ENCODE data around the gene ELMOD1.

The ELMOD1 gene

GRCh38 chr11:107619926-107620325 lies 29.0 kb downstream of the ELMOD1 start:
- H3K27me3 ChIP-seq (ENCODE audit: control insufficient read depth, insufficient read depth, low read length): no peaks in the 10 kb centered on the region
- H3K4me3 ChIP-seq (ENCODE audit: low read length): no peak overlapping the region
- no peaks in the 10 kb centered on the region for H3K9me3 ChIP-seq (ENCODE audit: control insufficient read depth, low read length)
- H3K36me3 ChIP-seq (ENCODE audit: control insufficient read depth, insufficient read depth, low read length): no peaks in the 10 kb centered on the region
- H3K4me1 ChIP-seq (ENCODE audit: control insufficient read depth, insufficient read depth, low read length): no peaks in the 10 kb centered on the region
- H3K9ac ChIP-seq (ENCODE audit: low read length): no peak overlapping the region

GRCh38 chr11:107621081-107621480 lies 30.1 kb downstream of the ELMOD1 start:
- Histone ChIP-seq H3K9me3 (ENCODE audit: control insufficient read depth, low read length) (no peaks in the 10 kb centered on the region), H3K27me3 (ENCODE audit: control insufficient read depth, insufficient read depth, low read length) (no peaks in the 10 kb centered on the region), H3K4me3 (ENCODE audit: low read length) (no peak overlapping the region), H3K4me1 (ENCODE audit: control insufficient read depth, insufficient read depth, low read length) (no peaks in the 10 kb centered on the region), H3K36me3 (ENCODE audit: control insufficient read depth, insufficient read depth, low read length) (no peaks in the 10 kb centered on the region), H3K9ac (ENCODE audit: low read length) (no peak overlapping the region)

GRCh38 chr11:107623183-107623582 lies 32.2 kb downstream of the ELMOD1 start:
- Histone ChIP-seq H3K36me3 (ENCODE audit: control insufficient read depth, insufficient read depth, low read length) (no peaks in the 10 kb centered on the region), H3K4me3 (ENCODE audit: low read length) (no peak overlapping the region), H3K9ac (ENCODE audit: low read length) (no peak overlapping the region), H3K27me3 (ENCODE audit: control insufficient read depth, insufficient read depth, low read length) (no peaks in the 10 kb centered on the region), H3K4me1 (ENCODE audit: control insufficient read depth, insufficient read depth, low read length) (no peaks in the 10 kb centered on the region), H3K9me3 (ENCODE audit: control insufficient read depth, low read length) (no peaks in the 10 kb centered on the region)

GRCh38 chr11:107624983-107625684 lies 34.2 kb downstream of the ELMOD1 start:
- Histone ChIP-seq H3K36me3 (ENCODE audit: control insufficient read depth, insufficient read depth, low read length) (no peaks in the 10 kb centered on the region), H3K4me3 (ENCODE audit: low read length) (no peak overlapping the region), H3K27me3 (ENCODE audit: control insufficient read depth, insufficient read depth, low read length) (no peaks in the 10 kb centered on the region), H3K9me3 (ENCODE audit: control insufficient read depth, low read length) (no peaks in the 10 kb centered on the region), H3K4me1 (ENCODE audit: control insufficient read depth, insufficient read depth, low read length) (no peaks in the 10 kb centered on the region), H3K9ac (ENCODE audit: low read length) (no peak overlapping the region)

- Histone ChIP-seq H3K4me3 (ENCODE audit: low read length) (no peak overlapping the region), H3K4me1 (ENCODE audit: control insufficient read depth, insufficient read depth, low read length) (no peaks in the 10 kb centered on the region), H3K9me3 (ENCODE audit: control insufficient read depth, low read length) (no peaks in the 10 kb centered on the region), H3K9ac (ENCODE audit: low read length) (no peak overlapping the region), H3K27me3 (ENCODE audit: control insufficient read depth, insufficient read depth, low read length) (peaks cover 2% of the 10 kb centered on the region), H3K36me3 (ENCODE audit: control insufficient read depth, insufficient read depth, low read length) (no peaks in the 10 kb centered on the region)
Observed at GRCh38 chr11:107625685-107625989, 34.7 kb downstream of the ELMOD1 start.

- Histone ChIP-seq H3K27me3 (ENCODE audit: control insufficient read depth, insufficient read depth, low read length) (peaks cover 2% of the 10 kb centered on the region), H3K36me3 (ENCODE audit: control insufficient read depth, insufficient read depth, low read length) (no peaks in the 10 kb centered on the region), H3K9ac (ENCODE audit: low read length) (no peak overlapping the region), H3K4me1 (ENCODE audit: control insufficient read depth, insufficient read depth, low read length) (no peaks in the 10 kb centered on the region), H3K9me3 (ENCODE audit: control insufficient read depth, low read length) (no peaks in the 10 kb centered on the region), H3K4me3 (ENCODE audit: low read length) (no peak overlapping the region)
Observed at GRCh38 chr11:107631043-107631442, 40.1 kb downstream of the ELMOD1 start.

GRCh38 chr11:107631931-107632330 lies 41.0 kb downstream of the ELMOD1 start:
- Histone ChIP-seq H3K9ac (ENCODE audit: low read length) (no peak overlapping the region), H3K9me3 (ENCODE audit: control insufficient read depth, low read length) (no peaks in the 10 kb centered on the region), H3K36me3 (ENCODE audit: control insufficient read depth, insufficient read depth, low read length) (no peaks in the 10 kb centered on the region), H3K4me3 (ENCODE audit: low read length) (no peak overlapping the region), H3K27me3 (ENCODE audit: control insufficient read depth, insufficient read depth, low read length) (peaks cover 2% of the 10 kb centered on the region), H3K4me1 (ENCODE audit: control insufficient read depth, insufficient read depth, low read length) (no peaks in the 10 kb centered on the region)

GRCh38 chr11:107646783-107647182 lies 55.8 kb downstream of the ELMOD1 start:
- Histone ChIP-seq H3K4me1 (ENCODE audit: control insufficient read depth, insufficient read depth, low read length) (no peaks in the 10 kb centered on the region), H3K36me3 (ENCODE audit: control insufficient read depth, insufficient read depth, low read length) (no peaks in the 10 kb centered on the region), H3K9ac (ENCODE audit: low read length) (no peak overlapping the region), H3K27me3 (ENCODE audit: control insufficient read depth, insufficient read depth, low read length) (no peaks in the 10 kb centered on the region), H3K9me3 (ENCODE audit: control insufficient read depth, low read length) (no peaks in the 10 kb centered on the region), H3K4me3 (ENCODE audit: low read length) (no peak overlapping the region)

- Histone ChIP-seq H3K36me3 (ENCODE audit: control insufficient read depth, insufficient read depth, low read length) (no peaks in the 10 kb centered on the region), H3K4me1 (ENCODE audit: control insufficient read depth, insufficient read depth, low read length) (no peaks in the 10 kb centered on the region), H3K27me3 (ENCODE audit: control insufficient read depth, insufficient read depth, low read length) (no peaks in the 10 kb centered on the region), H3K9ac (ENCODE audit: low read length) (no peak overlapping the region), H3K4me3 (ENCODE audit: low read length) (no peak overlapping the region), H3K9me3 (ENCODE audit: control insufficient read depth, low read length) (no peaks in the 10 kb centered on the region)
Observed at GRCh38 chr11:107648242-107648641, 57.3 kb downstream of the ELMOD1 start.

- H3K27me3 ChIP-seq (ENCODE audit: control insufficient read depth, insufficient read depth, low read length): no peaks in the 10 kb centered on the region
- no peak overlapping the region for H3K4me3 ChIP-seq (ENCODE audit: low read length)
- H3K9ac ChIP-seq (ENCODE audit: low read length): no peak overlapping the region
- H3K4me1 ChIP-seq (ENCODE audit: control insufficient read depth, insufficient read depth, low read length): no peaks in the 10 kb centered on the region
- H3K9me3 ChIP-seq (ENCODE audit: control insufficient read depth, low read length): no peaks in the 10 kb centered on the region
- no peaks in the 10 kb centered on the region for H3K36me3 ChIP-seq (ENCODE audit: control insufficient read depth, insufficient read depth, low read length)
Observed at GRCh38 chr11:107651672-107652071, 60.7 kb downstream of the ELMOD1 start.

GRCh38 chr11:107653076-107653475 lies 62.1 kb downstream of the ELMOD1 start:
- Histone ChIP-seq H3K9me3 (ENCODE audit: control insufficient read depth, low read length) (no peaks in the 10 kb centered on the region), H3K9ac (ENCODE audit: low read length) (no peak overlapping the region), H3K36me3 (ENCODE audit: control insufficient read depth, insufficient read depth, low read length) (no peaks in the 10 kb centered on the region), H3K4me1 (ENCODE audit: control insufficient read depth, insufficient read depth, low read length) (no peaks in the 10 kb centered on the region), H3K4me3 (ENCODE audit: low read length) (no peak overlapping the region), H3K27me3 (ENCODE audit: control insufficient read depth, insufficient read depth, low read length) (no peaks in the 10 kb centered on the region)

GRCh38 chr11:107655602-107656001 lies 64.7 kb downstream of the ELMOD1 start:
- Histone ChIP-seq H3K9me3 (ENCODE audit: control insufficient read depth, low read length) (no peaks in the 10 kb centered on the region), H3K4me1 (ENCODE audit: control insufficient read depth, insufficient read depth, low read length) (no peaks in the 10 kb centered on the region), H3K36me3 (ENCODE audit: control insufficient read depth, insufficient read depth, low read length) (no peaks in the 10 kb centered on the region), H3K4me3 (ENCODE audit: low read length) (no peak overlapping the region), H3K27me3 (ENCODE audit: control insufficient read depth, insufficient read depth, low read length) (no peaks in the 10 kb centered on the region), H3K9ac (ENCODE audit: low read length) (no peak overlapping the region)

GRCh38 chr11:107659310-107659709 lies 68.4 kb downstream of the ELMOD1 start:
- Histone ChIP-seq H3K4me3 (ENCODE audit: low read length) (no peak overlapping the region), H3K27me3 (ENCODE audit: control insufficient read depth, insufficient read depth, low read length) (no peaks in the 10 kb centered on the region), H3K4me1 (ENCODE audit: control insufficient read depth, insufficient read depth, low read length) (no peaks in the 10 kb centered on the region), H3K9me3 (ENCODE audit: control insufficient read depth, low read length) (no peaks in the 10 kb centered on the region), H3K36me3 (ENCODE audit: control insufficient read depth, insufficient read depth, low read length) (no peaks in the 10 kb centered on the region), H3K9ac (ENCODE audit: low read length) (no peak overlapping the region)
